HepG2 (cell line): Measurements from ENCODE around the gene ARID5B.

Experiments used
- AGO2 ChIP-seq: fragments of 200-400 bp; formaldehyde crosslinking; optimal IDR thresholded peaks from 2 replicates; pipeline ENCODE3; 2017; ENCODE audit warnings: mild to moderate bottlenecking, low read depth, low read length, moderate library complexity
- CHD2 ChIP-seq: IDR thresholded peaks from 2 replicates; pipeline ENCODE4 v1.6.1; 2011; ENCODE audit warnings: low read depth, low read length, improper control_type of control experiment
- LCORL ChIP-seq, 2 experiments: fragments of 450-650 bp in 1 of 2; sonication (generic) in 1 of 2; formaldehyde crosslinking in 1 of 2; IDR thresholded peaks; 2 replicates each; pipeline versions ENCODE4 v1.5.0 to v1.6.1; 2017 to 2020; ENCODE audit warnings: antibody characterized with exemption in 1 of 2, missing genetic modification reagents in 1 of 2
- NPAS2 ChIP-seq: sonication (generic); formaldehyde crosslinking; IDR thresholded peaks from 2 replicates; pipeline ENCODE4 v1.8.0; 2022; ENCODE audit warnings: mild to moderate bottlenecking, missing genetic modification reagents, borderline replicate concordance
- PHF8 ChIP-seq: sonication (generic); formaldehyde crosslinking; IDR thresholded peaks from 2 replicates; pipeline ENCODE4 v1.5.0; 2020; ENCODE audit warnings: missing genetic modification reagents
- TOE1 ChIP-seq: sonication (generic); formaldehyde crosslinking; IDR thresholded peaks from 2 replicates; pipeline ENCODE4 v1.4.0; 2020; ENCODE audit warnings: mild to moderate bottlenecking, missing genetic modification reagents
- ZBTB3 ChIP-seq: sonication (generic); formaldehyde crosslinking; IDR thresholded peaks from 2 replicates; pipeline ENCODE4 v1.4.0; 2020; ENCODE audit warnings: low read depth, mild to moderate bottlenecking, moderate library complexity, missing genetic modification reagents, borderline replicate concordance
- ZFX ChIP-seq: sonication (generic); formaldehyde crosslinking; IDR thresholded peaks from 2 replicates; pipeline ENCODE4 v1.4.0; 2020; ENCODE audit warnings: mild to moderate bottlenecking, low read depth, missing genetic modification reagents, moderate library complexity
- ZNF136 ChIP-seq: sonication (generic); formaldehyde crosslinking; IDR thresholded peaks from 2 replicates; pipeline ENCODE4 v1.8.1; 2022; ENCODE audit warnings: low read depth, mild to moderate bottlenecking, moderate library complexity, missing genetic modification reagents
- ZSCAN12 ChIP-seq: sonication (generic); formaldehyde crosslinking; IDR thresholded peaks from 2 replicates; pipeline ENCODE4 v1.9.0; 2021; ENCODE audit warnings: mild to moderate bottlenecking, missing genetic modification reagents
- TF ChIP-seq, protein P1 (sequence below): sonication (generic); formaldehyde crosslinking; IDR thresholded peaks from 2 replicates; pipeline ENCODE4 v1.5.0; 2020; ENCODE audit warnings: mild to moderate bottlenecking, missing genetic modification reagents, moderate library complexity
- TF ChIP-seq, protein P2 (sequence below): sonication (generic); formaldehyde crosslinking; IDR thresholded peaks from 2 replicates; pipeline ENCODE4 v1.4.0; 2020; ENCODE audit warnings: missing genetic modification reagents
- TF ChIP-seq, protein P3 (sequence below): sonication (generic); formaldehyde crosslinking; conservative IDR thresholded peaks from 2 replicates; pipeline ENCODE4 v1.8.0; 2022; ENCODE audit warnings: missing genetic modification reagents
- TF ChIP-seq, protein P4 (sequence below): sonication (generic); formaldehyde crosslinking; IDR thresholded peaks from 2 replicates; pipeline ENCODE4 v1.9.0; 2022; ENCODE audit warnings: missing genetic modification reagents, mild to moderate bottlenecking, borderline replicate concordance

DNA sequence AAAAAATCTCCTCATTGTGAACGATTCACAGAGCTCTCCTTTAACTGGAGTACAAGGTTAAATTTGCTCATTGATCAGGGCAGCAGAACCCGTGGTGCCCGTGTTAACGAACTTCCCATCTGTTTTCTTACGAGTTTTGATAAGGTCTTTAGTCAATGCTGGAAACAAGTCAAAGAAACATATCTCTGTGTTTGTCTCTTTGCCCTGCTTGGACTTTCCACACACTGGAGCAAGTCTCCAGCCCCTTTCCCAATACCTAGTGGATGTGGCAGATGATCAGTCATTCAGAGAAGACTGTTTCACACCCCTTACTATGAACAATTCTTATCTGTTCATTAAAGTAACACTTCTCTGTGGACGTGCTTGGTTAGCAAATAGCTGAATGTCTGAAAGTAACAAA is 121.3 kb downstream of the ARID5B start:
- TF ChIP-seq ZBTB3 (CRISPR knock-in tag) (no peak), ZFX (CRISPR knock-in tag) (no peak), LCORL (IDR thresholded peaks at IDR 0.05) (no peak), LCORL (CRISPR knock-in tag; IDR thresholded peaks at IDR 0.05) (no peak), PHF8 (CRISPR knock-in tag) (no peak), ZNF136 (CRISPR knock-in tag) (no peak), ZSCAN12 (CRISPR knock-in tag) (no peak), CHD2 (no peak), NPAS2 (no peak), TOE1 (CRISPR knock-in tag) (no peak), AGO2 (no peak)
- TF ChIP-seq, protein P1, sequence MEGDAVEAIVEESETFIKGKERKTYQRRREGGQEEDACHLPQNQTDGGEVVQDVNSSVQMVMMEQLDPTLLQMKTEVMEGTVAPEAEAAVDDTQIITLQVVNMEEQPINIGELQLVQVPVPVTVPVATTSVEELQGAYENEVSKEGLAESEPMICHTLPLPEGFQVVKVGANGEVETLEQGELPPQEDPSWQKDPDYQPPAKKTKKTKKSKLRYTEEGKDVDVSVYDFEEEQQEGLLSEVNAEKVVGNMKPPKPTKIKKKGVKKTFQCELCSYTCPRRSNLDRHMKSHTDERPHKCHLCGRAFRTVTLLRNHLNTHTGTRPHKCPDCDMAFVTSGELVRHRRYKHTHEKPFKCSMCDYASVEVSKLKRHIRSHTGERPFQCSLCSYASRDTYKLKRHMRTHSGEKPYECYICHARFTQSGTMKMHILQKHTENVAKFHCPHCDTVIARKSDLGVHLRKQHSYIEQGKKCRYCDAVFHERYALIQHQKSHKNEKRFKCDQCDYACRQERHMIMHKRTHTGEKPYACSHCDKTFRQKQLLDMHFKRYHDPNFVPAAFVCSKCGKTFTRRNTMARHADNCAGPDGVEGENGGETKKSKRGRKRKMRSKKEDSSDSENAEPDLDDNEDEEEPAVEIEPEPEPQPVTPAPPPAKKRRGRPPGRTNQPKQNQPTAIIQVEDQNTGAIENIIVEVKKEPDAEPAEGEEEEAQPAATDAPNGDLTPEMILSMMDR (CRISPR knock-in tag) = no peak
- TF ChIP-seq, protein P2, sequence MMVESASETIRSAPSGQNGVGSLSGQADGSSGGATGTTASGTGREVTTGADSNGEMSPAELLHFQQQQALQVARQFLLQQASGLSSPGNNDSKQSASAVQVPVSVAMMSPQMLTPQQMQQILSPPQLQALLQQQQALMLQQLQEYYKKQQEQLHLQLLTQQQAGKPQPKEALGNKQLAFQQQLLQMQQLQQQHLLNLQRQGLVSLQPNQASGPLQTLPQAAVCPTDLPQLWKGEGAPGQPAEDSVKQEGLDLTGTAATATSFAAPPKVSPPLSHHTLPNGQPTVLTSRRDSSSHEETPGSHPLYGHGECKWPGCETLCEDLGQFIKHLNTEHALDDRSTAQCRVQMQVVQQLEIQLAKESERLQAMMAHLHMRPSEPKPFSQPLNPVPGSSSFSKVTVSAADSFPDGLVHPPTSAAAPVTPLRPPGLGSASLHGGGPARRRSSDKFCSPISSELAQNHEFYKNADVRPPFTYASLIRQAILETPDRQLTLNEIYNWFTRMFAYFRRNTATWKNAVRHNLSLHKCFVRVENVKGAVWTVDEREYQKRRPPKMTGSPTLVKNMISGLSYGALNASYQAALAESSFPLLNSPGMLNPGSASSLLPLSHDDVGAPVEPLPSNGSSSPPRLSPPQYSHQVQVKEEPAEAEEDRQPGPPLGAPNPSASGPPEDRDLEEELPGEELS (CRISPR knock-in tag) = no peak
- TF ChIP-seq, protein P3, sequence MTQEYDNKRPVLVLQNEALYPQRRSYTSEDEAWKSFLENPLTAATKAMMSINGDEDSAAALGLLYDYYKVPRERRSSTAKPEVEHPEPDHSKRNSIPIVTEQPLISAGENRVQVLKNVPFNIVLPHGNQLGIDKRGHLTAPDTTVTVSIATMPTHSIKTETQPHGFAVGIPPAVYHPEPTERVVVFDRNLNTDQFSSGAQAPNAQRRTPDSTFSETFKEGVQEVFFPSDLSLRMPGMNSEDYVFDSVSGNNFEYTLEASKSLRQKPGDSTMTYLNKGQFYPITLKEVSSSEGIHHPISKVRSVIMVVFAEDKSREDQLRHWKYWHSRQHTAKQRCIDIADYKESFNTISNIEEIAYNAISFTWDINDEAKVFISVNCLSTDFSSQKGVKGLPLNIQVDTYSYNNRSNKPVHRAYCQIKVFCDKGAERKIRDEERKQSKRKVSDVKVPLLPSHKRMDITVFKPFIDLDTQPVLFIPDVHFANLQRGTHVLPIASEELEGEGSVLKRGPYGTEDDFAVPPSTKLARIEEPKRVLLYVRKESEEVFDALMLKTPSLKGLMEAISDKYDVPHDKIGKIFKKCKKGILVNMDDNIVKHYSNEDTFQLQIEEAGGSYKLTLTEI (CRISPR knock-in tag) = no peak
- TF ChIP-seq, protein P4, sequence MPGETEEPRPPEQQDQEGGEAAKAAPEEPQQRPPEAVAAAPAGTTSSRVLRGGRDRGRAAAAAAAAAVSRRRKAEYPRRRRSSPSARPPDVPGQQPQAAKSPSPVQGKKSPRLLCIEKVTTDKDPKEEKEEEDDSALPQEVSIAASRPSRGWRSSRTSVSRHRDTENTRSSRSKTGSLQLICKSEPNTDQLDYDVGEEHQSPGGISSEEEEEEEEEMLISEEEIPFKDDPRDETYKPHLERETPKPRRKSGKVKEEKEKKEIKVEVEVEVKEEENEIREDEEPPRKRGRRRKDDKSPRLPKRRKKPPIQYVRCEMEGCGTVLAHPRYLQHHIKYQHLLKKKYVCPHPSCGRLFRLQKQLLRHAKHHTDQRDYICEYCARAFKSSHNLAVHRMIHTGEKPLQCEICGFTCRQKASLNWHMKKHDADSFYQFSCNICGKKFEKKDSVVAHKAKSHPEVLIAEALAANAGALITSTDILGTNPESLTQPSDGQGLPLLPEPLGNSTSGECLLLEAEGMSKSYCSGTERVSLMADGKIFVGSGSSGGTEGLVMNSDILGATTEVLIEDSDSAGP (CRISPR knock-in tag) = no peak
